Ovary (tissue), 3 donors: ENCODE results near the gene NBDY.

Experiments used
- CTCF ChIP-seq, 3 donors: fragments of 450-650 bp in 2 of 3; fragments of 200-600 bp in 1 of 3; IDR thresholded peaks; one replicate each; pipeline versions ENCODE4 v1.5.1 to v1.8.0; 2016 to 2022; ENCODE audit warnings: antibody characterized with exemption in 3 of 3, mild to moderate bottlenecking in 1 of 3
- EP300 ChIP-seq: sonication (generic); formaldehyde crosslinking; IDR thresholded peaks from one replicate; pipeline ENCODE4 v1.6.1; 2017; ENCODE audit warnings: antibody characterized with exemption
- donor health status: DM: no; HTN: no; CAD: no.

GRCh38 chrX:56795309-56795868, 66.3 kb downstream of the NBDY start:
- no peak for TF ChIP-seq CTCF (IDR thresholded peaks at IDR 0.05)
- no peak for TF ChIP-seq EP300
